ENCODE results near the gene RIBC1. TPM values are rescaled to one million over a fixed set of nuclear protein-coding genes. Genes with fewer than 3 reads are reported as not detected.

The RIBC1 gene
- polyA plus RNA-seq, 3 donors = 0.43 to 0.95 TPM; not detected in 1

DNA sequence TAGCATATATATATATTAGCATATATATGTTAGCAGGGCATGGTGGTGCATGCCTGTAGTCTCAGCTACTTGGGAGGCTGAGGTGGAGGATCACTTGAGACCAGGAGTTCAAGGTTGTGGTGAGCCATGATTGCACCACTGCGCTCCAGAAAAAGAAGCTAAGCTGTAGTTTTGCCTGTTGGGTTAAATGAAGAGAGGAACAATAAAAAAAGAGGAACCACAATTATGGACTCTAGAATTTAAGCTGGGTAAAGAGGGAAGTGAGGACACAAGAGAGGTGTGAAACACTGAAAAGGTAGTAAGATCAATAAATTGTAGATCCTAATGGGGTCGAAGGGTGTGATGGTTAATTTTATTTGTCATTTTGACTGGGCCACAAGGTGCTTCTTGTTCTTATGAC, 52.0 kb downstream of the RIBC1 start:
- 37 to 72% (median 59%) methylated on average over 2 of the region's 2 CpGs for WGBS, 3 donors

DNA sequence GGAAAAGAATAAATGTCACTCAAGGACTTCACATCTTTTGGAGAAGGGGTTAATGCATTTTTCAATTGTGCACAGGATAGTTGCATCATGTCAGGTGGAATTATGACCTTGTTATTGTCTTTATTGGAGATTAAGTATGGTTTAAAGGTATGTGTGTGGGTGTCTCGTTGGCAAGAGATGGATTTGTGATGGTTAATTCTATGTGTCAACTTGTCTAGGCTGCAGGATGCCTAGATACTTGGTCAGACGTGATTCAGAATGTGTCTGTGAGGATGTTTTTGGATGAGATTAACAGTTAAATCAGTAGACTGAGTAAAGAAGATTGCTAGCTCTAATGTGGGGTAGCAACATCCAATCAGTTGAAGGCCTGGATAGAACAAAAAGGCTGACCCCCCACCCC, 53.7 kb downstream of the RIBC1 start:
- 45 to 68% (median 67%) methylated on average over 2 of the region's 2 CpGs for WGBS, 3 donors
- H3K27ac ChIP-seq (ENCODE audit: low read depth, low read length) = no peak overlapping the region

More for the DNA sequence above, 52.0 kb downstream of the RIBC1 start:
- H3K27ac ChIP-seq (ENCODE audit: low read depth, low read length) = no peak overlapping the region

DNA sequence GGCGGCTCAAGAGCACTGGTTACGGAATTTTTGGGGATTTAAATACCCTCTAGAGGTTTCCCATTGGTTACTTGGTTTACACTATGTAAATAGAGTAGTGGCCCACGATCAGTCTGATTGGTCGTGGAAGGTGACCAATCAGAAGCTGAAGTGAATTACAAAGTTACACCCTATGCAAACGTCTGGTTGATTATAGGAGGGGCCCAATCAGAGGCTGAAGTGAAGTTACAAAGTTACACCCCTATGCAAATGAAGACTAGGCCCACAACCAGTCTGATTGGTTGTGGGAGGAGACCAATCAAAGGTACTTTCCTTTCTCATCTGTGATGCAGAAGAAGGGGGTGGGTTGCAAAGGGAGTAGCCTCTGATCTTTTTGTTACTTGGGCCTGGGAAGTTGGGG, 56.6 kb downstream of the RIBC1 start:
- 78 to 83% (median 83%) methylated on average over 5 of the region's 5 CpGs for WGBS, 3 donors
- no peak overlapping the region for H3K27ac ChIP-seq (ENCODE audit: low read depth, low read length)

Other genes with a start within 250 kb of the RIBC1 start
- 10 to 100 TPM; 16.6 to 41.4 (median 21.9) TPM for gene KDM5C, start 197.7 kb upstream of the RIBC1 start, polyA plus RNA-seq
- 10 to 100 TPM in 2 of 3 donors, 1 to 10 TPM in 1; 5.6 to 19.8 (median 13.1) TPM for gene IQSEC2, start 141.3 kb upstream of the RIBC1 start, polyA plus RNA-seq
- 10 to 100 TPM in 1 of 3 donors, 1 to 10 TPM in 2; 5.7 to 13.5 (median 7.1) TPM for gene SMC1A, start 219 bp upstream of the RIBC1 start, polyA plus RNA-seq
- gene HSD17B10, start 11.5 kb downstream of the RIBC1 start, polyA plus RNA-seq = 100 to 1,000 TPM in 1 of 3 donors, 10 to 100 TPM in 2; 58.5 to 180 (median 96.4) TPM